Calu3 (cell line): ENCODE data around the gene FBXO3. TPM values are rescaled to one million over a fixed set of nuclear protein-coding genes. Genes with fewer than 3 reads are reported as not detected.

Experiments
- total RNA-seq: library from RNA; stranded (reverse); gene quantifications from 2 replicates; pipeline ENCODE4 v1.2.3, GENCODE V29; 2022

FBXO3 gene
- total RNA-seq, 1 experiment from 2014 or later, result 24.3 TPM

Other genes starting within 250 kb of the FBXO3 start
- 5.8 and 7.6 TPM in 2 replicates for gene C11orf91, start 73.7 kb downstream of the FBXO3 start, total RNA-seq
- 1,185 and 1,281 TPM in 2 replicates for gene CD59, start 38.1 kb downstream of the FBXO3 start, total RNA-seq
- gene LMO2, start 117.6 kb upstream of the FBXO3 start, total RNA-seq, result 0.38 and 1.3 TPM in 2 replicates